Fibroblast of lung (primary cell): ENCODE measurements around the gene TAF11.

ENCODE experiments used
- CTCF ChIP-seq, 2 donors: IDR thresholded peaks in 1 of 2; conservative IDR thresholded peaks in 1 of 2; 1 replicate in 1 of 2; 2 replicates in 1 of 2; pipeline ENCODE4 v1.5.1; 2011 to 2012; ENCODE audit warnings: low read length in 2 of 2, control low read depth in 1 of 2, inconsistent platforms in 1 of 2, low read depth in 1 of 2, mild to moderate bottlenecking in 1 of 2
- EZH2 ChIP-seq: IDR thresholded peaks from 2 replicates; pipeline ENCODE4 v1.5.1; 2012; ENCODE audit warnings: low read length, control low read depth, mild to moderate bottlenecking; ENCODE audit errors: missing control alignments

- TF ChIP-seq CTCF (conservative IDR thresholded peaks at IDR 0.05 in 1 of 2, IDR thresholded peaks at IDR 0.05 in 1 of 2; ENCODE audit: low read depth in 1 of 2, low read length in 2 of 2) (no peak), EZH2 (no peak)
Observed at GRCh38 chr6:34855463-34855862, 32.4 kb downstream of the TAF11 start.
